H9 (cell line): ENCODE data around the gene ITGA7. TPM values are rescaled to one million over a fixed set of nuclear protein-coding genes. Genes with fewer than 3 reads are reported as not detected.

Source experiments
- DNase-seq: peaks from one replicate; pipeline ENCODE4 v3.0.0-alpha.2; 2017
- H2AFZ ChIP-seq: one replicate; pipeline ENCODE4 v1.6.1; 2013; ENCODE audit warnings: mild to moderate bottlenecking, low read length, control low read depth, moderate library complexity
- H2AK5ac ChIP-seq: 2 replicates; pipeline ENCODE4 v1.6.1; 2013; ENCODE audit warnings: low read length, control low read depth, mixed read lengths; ENCODE audit not compliant: insufficient read length
- H2BK120ac ChIP-seq: one replicate; pipeline ENCODE4 v1.6.1; 2013; ENCODE audit warnings: low read depth, mild to moderate bottlenecking, low read length, control low read depth, inconsistent platforms; ENCODE audit not compliant: poor library complexity, severe bottlenecking
- H2BK12ac ChIP-seq: 2 replicates; pipeline ENCODE4 v1.6.1; 2013; ENCODE audit warnings: low read length, control low read depth, mixed read lengths, low read depth; ENCODE audit not compliant: insufficient read length
- H2BK15ac ChIP-seq: 2 replicates; pipeline ENCODE4 v1.6.1; 2013; ENCODE audit warnings: low read depth, low read length, control low read depth
- H2BK20ac ChIP-seq: one replicate; pipeline ENCODE4 v1.6.1; 2013; ENCODE audit warnings: low read depth, mild to moderate bottlenecking, low read length, control low read depth, inconsistent platforms; ENCODE audit not compliant: poor library complexity, severe bottlenecking
- H2BK5ac ChIP-seq: 2 replicates; pipeline ENCODE4 v1.6.1; 2013; ENCODE audit warnings: low read length, control low read depth, mixed read lengths; ENCODE audit not compliant: insufficient read length
- H3K14ac ChIP-seq: 2 replicates; pipeline ENCODE4 v1.6.1; 2013; ENCODE audit warnings: low read length, control low read depth; ENCODE audit not compliant: insufficient read depth
- H3K18ac ChIP-seq: 2 replicates; pipeline ENCODE4 v1.6.1; 2013; ENCODE audit warnings: low read depth, mild to moderate bottlenecking, mixed read lengths, low read length, control low read depth; ENCODE audit not compliant: insufficient read length
- H3K23ac ChIP-seq: 2 replicates; pipeline ENCODE4 v1.6.1; 2013; ENCODE audit warnings: low read length, control low read depth, mixed read lengths, low read depth; ENCODE audit not compliant: insufficient read length
- H3K23me2 ChIP-seq: 2 replicates; pipeline ENCODE4 v1.6.1; 2013; ENCODE audit warnings: low read depth, mild to moderate bottlenecking, mixed read lengths, low read length, control low read depth; ENCODE audit not compliant: insufficient read length, poor library complexity, severe bottlenecking
- H3K27ac ChIP-seq: 2 replicates; pipeline ENCODE4 v1.5.1; 2013; ENCODE audit warnings: low read length, control low read depth, mixed read lengths, low read depth; ENCODE audit not compliant: insufficient read length
- H3K27me3 ChIP-seq: 2 replicates; pipeline ENCODE4 v1.6.1; 2013; ENCODE audit warnings: low read length, control low read depth, inconsistent platforms; ENCODE audit not compliant: insufficient read depth
- H3K4ac ChIP-seq: 2 replicates; pipeline ENCODE4 v1.6.1; 2013; ENCODE audit warnings: low read depth, mild to moderate bottlenecking, control low read depth, inconsistent platforms, low read length, moderate library complexity
- H3K4me1 ChIP-seq: 2 replicates; pipeline ENCODE4 v1.6.1; 2013; ENCODE audit warnings: low read length, control low read depth, inconsistent platforms; ENCODE audit not compliant: insufficient read depth
- H3K4me2 ChIP-seq: 2 replicates; pipeline ENCODE4 v1.6.1; 2013; ENCODE audit warnings: low read length, control low read depth, mixed read lengths; ENCODE audit not compliant: insufficient read length, insufficient read depth
- H3K56ac ChIP-seq: 2 replicates; pipeline ENCODE4 v1.6.1; 2013; ENCODE audit warnings: low read depth, mild to moderate bottlenecking, mixed read lengths, low read length, control low read depth; ENCODE audit not compliant: insufficient read length
- H3K79me1 ChIP-seq: 2 replicates; pipeline ENCODE4 v1.6.1; 2013; ENCODE audit warnings: low read depth, mild to moderate bottlenecking, moderate library complexity, low read length, control low read depth, inconsistent platforms; ENCODE audit not compliant: insufficient read depth, poor library complexity, severe bottlenecking
- H3K79me2 ChIP-seq: 2 replicates; pipeline ENCODE4 v1.6.1; 2013; ENCODE audit warnings: low read length, control low read depth, inconsistent platforms; ENCODE audit not compliant: insufficient read depth
- H3K9ac ChIP-seq: 2 replicates; pipeline ENCODE4 v1.6.1; 2013; ENCODE audit warnings: low read length, control low read depth, mixed read lengths; ENCODE audit not compliant: insufficient read length; ENCODE audit errors: extremely low read depth
- H3K9me3 ChIP-seq: one replicate; pipeline ENCODE4 v1.6.1; 2013; ENCODE audit warnings: low read depth, low read length, inconsistent platforms; ENCODE audit not compliant: control insufficient read depth
- H3T11ph ChIP-seq: one replicate; pipeline ENCODE4 v1.6.1; 2013; ENCODE audit warnings: mild to moderate bottlenecking, low read length, control low read depth, inconsistent platforms
- H4K20me1 ChIP-seq: one replicate; pipeline ENCODE4 v1.6.1; 2013; ENCODE audit not compliant: control insufficient read depth, insufficient read length, insufficient read depth
- H4K5ac ChIP-seq: 2 replicates; pipeline ENCODE4 v1.6.1; 2013; ENCODE audit warnings: low read depth, mild to moderate bottlenecking, mixed read lengths, low read length, control low read depth; ENCODE audit not compliant: insufficient read length
- H4K8ac ChIP-seq: replicated peaks from 2 replicates; pipeline ENCODE4 v1.6.1; 2013; ENCODE audit warnings: low read length, control low read depth, mixed read lengths, low read depth; ENCODE audit not compliant: insufficient read length
- H4K91ac ChIP-seq: 2 replicates; pipeline ENCODE4 v1.6.1; 2013; ENCODE audit warnings: low read depth, mild to moderate bottlenecking, moderate library complexity, mixed read lengths, low read length, control low read depth; ENCODE audit not compliant: insufficient read length
- H3K27ac Mint-ChIP-seq, 3 experiments: 2 replicates in 2 of 3; 3 replicates in 1 of 3; pipeline ENCODE4 v1.8.0; 2020 to 2021; ENCODE audit warnings: mixed read lengths in 3 of 3, mild to moderate bottlenecking in 1 of 3, moderate library complexity in 1 of 3
- H3K27me3 Mint-ChIP-seq: 2 replicates; pipeline ENCODE4 v1.8.0; 2021; ENCODE audit warnings: low read depth, mild to moderate bottlenecking, moderate library complexity, mixed read lengths
- H3K36me3 Mint-ChIP-seq, 3 experiments: 2 replicates in 2 of 3; 3 replicates in 1 of 3; pipeline ENCODE4 v1.8.0; 2020 to 2021; ENCODE audit warnings: low read depth in 3 of 3, mixed read lengths in 3 of 3; ENCODE audit not compliant: insufficient read depth in 1 of 3
- H3K4me1 Mint-ChIP-seq, 2 experiments: 2 replicates each; pipeline ENCODE4 v1.8.0; 2020; ENCODE audit warnings: mixed read lengths in 2 of 2
- H3K4me3 Mint-ChIP-seq, 2 experiments: 2 replicates in 1 of 2; 3 replicates in 1 of 2; pipeline ENCODE4 v1.8.0; 2020 to 2021; ENCODE audit warnings: mild to moderate bottlenecking in 2 of 2, mixed read lengths in 2 of 2, moderate library complexity in 1 of 2
- H3K9me3 Mint-ChIP-seq, 2 experiments: 2 replicates in 1 of 2; 3 replicates in 1 of 2; pipeline ENCODE4 v1.8.0; 2020; ENCODE audit warnings: mild to moderate bottlenecking in 2 of 2, mixed read lengths in 2 of 2, moderate library complexity in 1 of 2
- CTCF ChIP-seq: fragments of 200-600 bp; sonication (generic); conservative IDR thresholded peaks from 3 replicates; pipeline ENCODE4 v1.8.0; 2021; ENCODE audit warnings: antibody characterized with exemption, mild to moderate bottlenecking
- WGBS: extraction: QIAGEN DNeasy Blood & Tissue Kit; methylation state at CpG from one replicate; pipeline ENCODE4 v1.1.7; 2013; ENCODE audit warnings: missing lambda C conversion rate, low lambda C conversion rate, mixed read lengths; ENCODE audit not compliant: insufficient read length; ENCODE audit errors: extremely low coverage; 5-methylcytosine and 5-hydroxymethylcytosine counted together
- total RNA-seq: library from RNA; stranded (reverse); gene quantifications from 2 replicates; pipeline ENCODE4 v1.2.1, GENCODE V29; 2021

The ITGA7 gene
- total RNA-seq, 1 experiment from 2014 or later: 119 TPM

GRCh38 chr12:55711786-55712553, 4.3 kb upstream of the ITGA7 start:
- Histone ChIP-seq H3K18ac (no peak overlapping the region), H2BK120ac (no peak overlapping the region), H3K4me1 (peaks cover 2% of the 10 kb centered on the region; the same call in 1 of the 2 replicates), H2BK12ac (no peak overlapping the region), H3K56ac (no peak overlapping the region), H2BK5ac (no peak overlapping the region), H3K9me3 (no peaks in the 10 kb centered on the region), H4K5ac (no peak overlapping the region), H3K4me2 (no peak overlapping the region), H4K20me1 (peaks cover under 1% of the 10 kb centered on the region), H4K91ac (no peak overlapping the region), H3K23me2 (peaks cover 11% of the 10 kb centered on the region), H3K9ac (no peak overlapping the region), H3K79me2 (no peaks in the 10 kb centered on the region), H3K23ac (no peak overlapping the region), H2BK15ac (no peak overlapping the region), H3K27me3 (no peaks in the 10 kb centered on the region; the same call in 1 of the 2 replicates), H3T11ph (no peak overlapping the region), H4K8ac (no peak overlapping the region), H2BK20ac (no peak overlapping the region), H3K27ac (no peak overlapping the region), H3K79me1 (no peaks in the 10 kb centered on the region), H2AFZ (no peak overlapping the region), H2AK5ac (no peak overlapping the region), H3K4ac (no peak overlapping the region), H3K14ac (no peak overlapping the region)
- Mint-ChIP-seq H3K4me3 (no peak overlapping the region), H3K36me3 (no peaks in the 10 kb centered on the region), H3K4me1 (peaks cover 30 to 33% of the 10 kb centered on the region in 2 experiments), H3K27ac (peak overlapping the region in 1 of 3 experiments; percentile 8; a peak in 1 of 7 replicates), H3K27me3 (peaks cover 33% of the 10 kb centered on the region), H3K9me3 (peaks cover 0 to 3% of the 10 kb centered on the region in 2 experiments; a peak in 2 of 5 replicates)
- no peak for TF ChIP-seq CTCF
- no CpG with 5 or more reads among the region's 4 CpGs for WGBS
- no peak for DNase-seq
